GM19372 (cell line): ENCODE data around the gene NR6A1.
A peak's percentile ranks its signal among the peaks of the same experiment; 100 is the strongest.

Source experiments
- ATAC-seq: cut with Tn5 transposase; IDR thresholded peaks from one replicate; pipeline ENCODE4 v1.9.1; 2021; ENCODE audit warnings: mild to moderate bottlenecking, low read depth, moderate library complexity; ENCODE audit not compliant: unreplicated experiment

The NR6A1 gene

DNA sequence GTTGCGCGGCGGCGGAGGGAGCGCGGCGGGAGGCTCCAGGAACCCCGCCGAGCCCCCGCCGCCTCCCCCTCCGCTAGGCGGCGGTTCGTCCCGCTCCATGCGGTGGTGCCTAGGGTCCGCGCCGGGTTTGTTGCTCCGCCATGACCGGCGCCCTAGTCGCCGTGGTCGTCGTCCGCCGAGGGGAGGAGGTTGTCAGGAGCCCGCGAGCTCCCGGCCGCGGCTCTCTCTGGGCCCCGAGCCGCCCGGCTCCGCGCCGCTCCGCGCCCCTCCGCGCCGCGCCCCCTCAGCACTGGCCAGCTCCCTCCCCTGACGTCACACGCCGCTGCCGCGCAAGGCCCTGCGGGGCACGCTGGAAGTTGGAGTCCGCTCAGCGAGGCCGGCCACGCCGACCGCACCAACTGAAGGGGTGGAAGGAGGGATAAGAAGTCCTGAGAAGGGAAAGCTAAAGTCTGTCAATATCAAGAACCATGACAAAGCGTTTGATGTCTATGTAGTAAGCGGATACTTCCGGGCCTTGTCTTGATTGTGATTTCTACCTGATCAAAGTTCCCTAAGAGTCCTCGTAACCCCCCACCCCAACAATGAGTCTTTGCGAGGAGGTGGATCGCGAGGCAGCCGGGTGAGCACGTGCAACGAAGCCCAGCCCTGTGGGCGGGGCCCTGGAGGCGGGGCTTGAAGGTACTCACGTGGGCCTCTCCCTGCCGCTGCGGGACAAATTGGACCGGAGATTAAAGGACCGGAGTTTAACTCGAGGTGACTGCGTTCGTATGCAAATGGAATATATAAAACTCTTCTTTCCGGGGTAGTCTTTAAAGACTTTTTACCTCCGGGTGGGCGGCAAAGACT, at the start of gene NR6A1:
TSS of gene NR6A1 (minus strand) at position 291 of the 846 bp plus-strand sequence.
- ATAC-seq = peak; percentile 82

DNA sequence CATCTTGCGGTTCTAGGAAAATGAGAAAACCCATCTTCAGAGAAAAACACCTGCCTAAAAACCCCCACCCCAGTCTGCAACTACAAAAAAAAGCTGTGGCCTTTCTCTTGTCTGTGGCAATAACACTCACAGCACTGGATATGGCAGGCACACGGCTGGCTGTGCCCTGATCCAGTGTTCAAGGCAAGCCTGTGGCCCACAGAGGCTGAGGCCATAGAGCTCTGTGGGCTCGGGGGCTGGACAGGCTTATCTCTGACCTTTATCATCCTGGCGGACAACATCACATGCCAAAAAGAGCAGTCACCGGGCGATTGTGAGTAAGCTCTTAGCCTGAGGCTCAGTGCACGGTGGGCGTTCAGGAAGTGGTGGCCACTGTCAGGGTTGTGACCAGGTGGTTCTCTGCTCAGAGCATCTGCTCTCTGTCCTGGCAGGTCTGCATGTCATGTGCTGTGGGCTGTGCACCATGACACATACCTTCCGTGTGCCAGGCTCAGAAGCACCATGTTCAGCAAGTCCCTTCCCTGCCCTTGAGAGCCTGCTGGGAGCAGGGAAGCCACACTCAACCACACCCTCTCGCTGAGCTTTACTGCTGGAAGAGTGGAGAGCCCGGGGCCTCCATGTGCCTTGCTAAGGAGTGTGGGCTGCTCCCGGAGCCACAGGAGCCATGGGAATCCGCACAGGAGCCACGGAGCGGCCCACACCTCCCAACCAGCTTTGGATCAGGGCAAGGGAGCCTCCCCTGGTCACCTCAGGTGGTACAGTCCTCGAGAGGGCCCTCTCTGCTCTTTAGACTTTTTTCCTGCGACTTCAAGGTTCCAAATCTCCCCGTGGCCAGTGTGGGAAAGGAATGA, 47.5 kb upstream of the NR6A1 start:
- ATAC-seq = no peak

- no peak for ATAC-seq
Measured at GRCh38 chr9:124815601-124816000, 44.5 kb upstream of the NR6A1 start.

GRCh38 chr9:124814164-124814535, 43.0 kb upstream of the NR6A1 start:
- ATAC-seq = no peak

DNA sequence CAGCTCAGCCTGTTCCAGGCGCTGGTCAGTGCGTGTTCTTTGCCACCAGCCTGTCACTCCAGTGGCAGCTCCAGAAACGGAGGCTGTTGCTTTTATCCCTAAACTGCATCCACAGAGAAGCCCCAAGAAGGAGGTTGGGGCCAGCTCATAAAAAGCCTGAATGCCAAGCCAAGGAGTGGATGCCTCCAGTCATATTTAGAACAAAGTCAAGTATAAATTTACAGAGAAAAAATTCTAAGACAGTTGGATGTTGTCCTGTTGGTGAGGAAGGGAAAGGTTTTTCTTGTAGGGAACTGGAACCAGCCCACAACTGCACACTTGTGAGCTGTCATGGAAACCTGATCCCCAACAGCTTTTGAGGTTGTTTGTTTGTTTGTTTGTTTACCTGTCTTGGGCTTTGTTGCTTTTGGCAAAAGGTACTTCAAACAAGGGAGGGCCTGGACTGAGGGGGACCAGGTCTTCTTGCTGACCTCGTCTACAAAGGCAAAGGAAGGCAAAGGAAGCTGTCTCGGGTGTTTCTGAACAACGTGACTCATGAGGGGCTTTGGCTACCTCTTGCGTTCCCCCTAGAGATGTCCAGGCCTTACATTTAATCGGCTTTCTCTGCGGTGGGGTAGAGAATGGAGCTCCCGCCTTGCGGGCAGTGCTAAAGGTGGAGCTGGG, 42.5 kb upstream of the NR6A1 start:
- ATAC-seq = no peak

GRCh38 chr9:124813041-124813440, 41.9 kb upstream of the NR6A1 start:
- no peak for ATAC-seq

DNA sequence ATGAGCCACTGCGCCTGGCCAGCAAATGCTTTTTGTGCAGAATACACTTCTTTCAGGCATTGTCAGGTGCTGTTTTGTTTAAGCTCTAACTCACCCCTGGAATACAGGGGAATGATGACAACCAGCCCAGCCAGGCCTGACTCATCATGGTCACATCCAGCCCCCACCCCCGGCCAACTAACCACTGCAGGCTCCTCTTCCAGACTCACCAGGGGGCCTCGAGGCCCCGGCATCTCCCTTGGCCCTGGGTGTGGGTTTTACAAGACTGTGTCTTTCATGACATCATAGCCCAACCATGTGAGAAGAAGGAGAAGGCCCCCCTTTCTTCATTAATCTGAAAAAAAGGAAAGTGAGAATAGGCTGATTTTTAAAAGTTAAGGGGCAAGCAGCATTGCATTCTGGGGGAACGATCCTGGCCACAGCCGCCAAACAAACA, 41.3 kb upstream of the NR6A1 start:
- no peak for ATAC-seq

GRCh38 chr9:124810663-124811355, 39.7 kb upstream of the NR6A1 start:
- ATAC-seq = no peak

DNA sequence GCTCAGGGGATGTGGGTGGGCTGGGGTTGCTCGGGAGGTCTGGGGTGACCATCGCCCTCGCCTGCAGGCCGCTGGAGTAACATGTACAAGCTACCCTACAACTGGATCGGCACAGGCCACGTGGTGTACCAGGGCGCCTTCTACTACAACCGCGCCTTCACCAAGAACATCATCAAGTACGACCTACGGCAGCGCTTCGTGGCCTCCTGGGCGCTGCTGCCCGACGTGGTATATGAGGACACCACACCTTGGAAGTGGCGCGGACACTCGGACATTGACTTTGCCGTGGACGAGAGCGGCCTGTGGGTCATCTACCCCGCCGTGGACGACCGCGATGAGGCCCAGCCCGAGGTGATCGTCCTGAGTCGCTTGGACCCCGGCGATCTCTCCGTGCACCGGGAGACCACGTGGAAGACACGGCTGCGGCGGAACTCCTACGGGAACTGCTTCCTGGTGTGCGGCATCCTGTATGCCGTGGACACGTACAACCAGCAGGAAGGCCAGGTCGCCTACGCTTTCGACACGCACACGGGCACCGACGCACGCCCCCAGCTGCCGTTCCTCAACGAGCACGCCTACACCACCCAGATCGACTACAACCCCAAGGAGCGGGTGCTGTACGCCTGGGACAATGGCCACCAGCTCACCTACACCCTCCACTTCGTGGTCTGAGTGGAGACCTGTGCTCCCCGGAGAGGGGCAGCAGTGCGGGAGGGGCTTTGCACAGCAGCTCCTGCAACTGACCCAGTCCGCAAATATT, 38.8 kb upstream of the NR6A1 start:
- ATAC-seq = no peak

GRCh38 chr9:124809211-124809610, 38.1 kb upstream of the NR6A1 start:
- no peak for ATAC-seq

DNA sequence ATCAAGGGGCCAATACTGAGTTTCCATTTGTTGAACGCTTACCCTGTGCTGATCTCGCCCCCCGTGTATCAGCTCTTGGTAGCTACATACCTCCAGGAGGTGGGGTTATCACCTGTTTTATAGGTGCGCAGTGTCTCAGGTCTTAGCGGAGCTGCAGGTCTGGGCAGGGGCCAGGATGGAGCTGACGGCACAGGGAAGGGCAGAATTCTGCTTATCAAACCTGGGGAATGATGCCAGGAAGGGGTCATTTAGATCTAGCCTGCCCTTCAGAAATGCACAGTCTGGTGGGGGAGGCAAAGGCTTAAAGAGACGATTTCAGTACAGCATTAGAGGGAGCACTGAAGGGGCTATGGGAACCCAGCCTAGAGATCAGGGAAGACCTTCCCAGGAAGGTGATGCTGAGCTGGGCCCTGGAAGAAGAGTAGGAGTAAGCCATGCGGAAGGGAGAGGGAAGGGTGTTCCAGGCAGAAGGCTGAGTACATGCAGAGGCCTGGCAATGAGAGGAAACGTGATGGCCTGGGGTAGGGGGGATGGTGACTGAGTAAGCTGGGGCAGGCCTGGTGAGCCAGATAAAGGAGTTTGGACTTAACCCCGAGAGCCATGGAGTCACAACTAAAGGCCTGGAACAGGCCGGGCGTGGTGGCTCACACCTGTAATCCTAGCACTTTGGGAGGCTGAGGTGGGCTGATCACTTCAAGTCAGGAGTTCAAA, 37.3 kb upstream of the NR6A1 start:
- no peak for ATAC-seq

DNA sequence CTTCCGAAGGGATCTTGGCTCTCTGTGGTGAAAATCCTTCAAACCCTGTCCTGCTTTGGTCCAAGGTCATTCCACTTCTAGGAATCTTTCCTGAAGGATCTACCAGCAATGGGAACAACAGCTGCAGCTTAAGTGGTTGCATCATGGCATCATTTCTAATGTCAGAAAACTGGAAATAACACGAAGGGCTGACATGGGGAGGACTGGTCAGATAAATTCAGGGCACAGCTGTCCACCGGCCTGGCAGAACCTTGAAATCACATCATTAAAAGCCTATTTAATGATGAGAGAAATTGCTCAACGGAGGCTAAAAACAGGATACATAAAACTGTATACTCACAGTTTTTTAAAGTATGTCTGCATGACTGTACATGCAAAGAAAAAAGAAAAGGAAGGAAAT, 34.1 kb upstream of the NR6A1 start:
- ATAC-seq = no peak

DNA sequence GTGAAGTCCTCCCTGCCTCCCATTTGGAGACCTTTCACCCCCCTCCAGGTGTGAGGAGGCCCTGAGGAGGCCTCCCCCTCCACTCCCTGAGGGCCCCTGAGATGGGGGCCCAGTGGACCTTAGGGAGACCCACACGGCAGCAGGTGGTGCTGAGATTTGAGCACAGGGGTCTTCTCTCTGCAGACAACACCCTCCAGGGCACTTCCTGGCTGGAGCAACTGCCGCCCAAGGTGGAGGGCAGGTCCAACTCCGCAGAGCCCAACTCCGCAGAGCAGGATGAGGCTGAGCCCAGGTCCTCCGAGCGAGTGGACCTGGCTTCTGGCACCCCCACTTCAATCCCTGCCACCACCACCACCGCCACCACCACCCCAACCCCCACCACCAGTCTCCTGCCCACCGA, 32.8 kb upstream of the NR6A1 start:
- no peak for ATAC-seq

GRCh38 chr9:124802426-124802825, 31.3 kb upstream of the NR6A1 start:
- ATAC-seq = no peak

DNA sequence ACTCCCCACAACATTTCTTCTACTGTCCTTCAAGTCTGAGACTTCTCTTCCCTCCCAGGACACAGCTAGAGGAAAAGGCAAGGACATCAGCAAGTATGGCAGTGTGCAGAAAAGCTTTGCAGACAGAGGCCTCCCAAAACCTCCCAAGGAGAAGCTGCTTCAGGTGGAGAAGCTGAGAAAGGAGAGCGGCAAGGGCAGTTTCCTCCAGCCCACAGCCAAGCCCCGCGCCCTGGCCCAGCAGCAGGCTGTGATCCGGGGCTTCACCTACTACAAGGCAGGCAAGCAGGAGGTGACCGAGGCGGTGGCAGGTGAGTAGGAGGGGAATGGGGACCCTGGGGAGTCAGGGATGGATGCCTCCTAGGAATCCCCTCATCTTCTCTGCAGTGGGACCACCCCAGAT, 30.2 kb upstream of the NR6A1 start:
- no peak for ATAC-seq

DNA sequence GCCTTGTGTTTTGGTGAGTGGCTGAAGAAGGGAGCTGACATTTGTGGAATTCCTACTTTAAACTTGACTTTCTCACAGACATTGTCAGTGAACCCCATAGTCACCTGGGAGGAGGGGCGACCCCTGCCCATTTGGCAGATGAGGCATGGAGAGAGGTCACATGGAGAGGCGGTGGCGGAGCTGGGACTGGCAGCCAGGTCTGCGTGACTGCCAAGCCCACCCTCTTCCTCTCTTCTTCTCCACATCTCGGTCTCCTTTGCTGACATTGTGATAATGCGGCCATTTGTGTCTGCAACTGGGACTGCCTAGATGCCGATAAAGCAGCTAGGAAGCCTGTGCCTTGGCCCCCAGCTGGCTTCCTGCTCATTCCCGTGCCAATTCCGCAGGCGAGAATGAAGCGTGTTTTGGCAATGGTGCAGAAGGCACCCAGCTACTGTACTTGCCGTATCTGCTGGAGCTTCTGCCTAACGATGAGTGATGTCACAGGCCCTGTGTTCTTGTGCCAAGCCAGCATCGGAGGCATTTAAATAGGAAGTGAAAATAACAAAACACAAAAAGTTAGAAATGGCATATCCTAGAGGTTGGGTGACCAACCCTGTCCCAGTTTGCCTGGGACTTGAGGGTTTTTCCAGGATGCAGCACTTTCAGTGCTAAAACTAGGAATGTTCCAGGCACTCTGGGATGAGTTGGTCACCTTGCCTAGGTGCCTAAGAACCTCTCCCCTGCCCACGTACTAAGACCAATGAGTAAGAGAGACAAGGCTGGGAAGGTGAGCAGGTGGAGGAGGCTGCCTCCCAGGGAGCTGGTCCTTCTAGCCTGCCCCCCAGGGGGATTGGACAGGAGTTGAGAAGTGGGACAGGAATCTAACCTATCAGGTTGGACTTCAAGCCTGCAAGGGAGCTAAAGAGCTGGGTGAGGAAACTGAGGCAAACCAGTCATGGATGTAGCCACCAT, 29.5 kb upstream of the NR6A1 start:
- ATAC-seq = no peak

GRCh38 chr9:124799274-124800006, 28.3 kb upstream of the NR6A1 start:
- ATAC-seq = no peak
